Activated CD8-positive, alpha-beta memory T cell treated with anti-CD3 and anti-CD28 coated beads for 4 hours (primary cell): ENCODE data around the gene ESPN.

Source experiments
- DNase-seq, 2 donors: peaks; one replicate each; pipeline ENCODE4 v3.0.0-alpha.2; 2020; ENCODE audit warnings: low read depth in 2 of 2

Gene ESPN

GRCh38 chr1:6408023-6408422 is 16.6 kb upstream of the ESPN start:
- DNase-seq: no peak

- no peak for DNase-seq
Measured at GRCh38 chr1:6409053-6409452, 15.5 kb upstream of the ESPN start.

GRCh38 chr1:6409733-6410132 is 14.8 kb upstream of the ESPN start:
- no peak for DNase-seq

- no peak for DNase-seq
Measured at GRCh38 chr1:6410248-6410893, 14.2 kb upstream of the ESPN start.

- DNase-seq: no peak
Measured at GRCh38 chr1:6412896-6413295, 11.7 kb upstream of the ESPN start.

GRCh38 chr1:6414443-6414844 is 10.1 kb upstream of the ESPN start:
- no peak for DNase-seq

- DNase-seq: no peak
Measured at GRCh38 chr1:6414881-6415626, 9.5 kb upstream of the ESPN start.

GRCh38 chr1:6416295-6416656 is 8.3 kb upstream of the ESPN start:
- DNase-seq: no peak

GRCh38 chr1:6416906-6417305 is 7.7 kb upstream of the ESPN start:
- DNase-seq: no peak

- DNase-seq: no peak
Measured at GRCh38 chr1:6417961-6418667, 6.5 kb upstream of the ESPN start.

- DNase-seq: no peak
Measured at GRCh38 chr1:6418668-6419396, 5.7 kb upstream of the ESPN start.

- DNase-seq: no peak
Measured at GRCh38 chr1:6419397-6419803, 5.2 kb upstream of the ESPN start.

- DNase-seq: no peak
Measured at GRCh38 chr1:6419804-6420453, 4.6 kb upstream of the ESPN start, which contains the start of gene HES2. Gene HES2 (minus strand): TSS chr1:6419919. CDS start chr1:6419820, 99 bp downstream.

- DNase-seq: no peak
Measured at GRCh38 chr1:6420454-6421042, 4.0 kb upstream of the ESPN start.

GRCh38 chr1:6421266-6421665 is 3.3 kb upstream of the ESPN start:
- no peak for DNase-seq

GRCh38 chr1:6423321-6423999 is 1.1 kb upstream of the ESPN start:
- peak; percentile 41 to 53 for DNase-seq

- no peak for DNase-seq
Measured at GRCh38 chr1:6424000-6424565, 493 bp upstream of the ESPN start.

- DNase-seq: no peak
Measured at GRCh38 chr1:6425658-6426057, 1.1 kb downstream of the ESPN start.

- no peak for DNase-seq
Measured at GRCh38 chr1:6426277-6426971, 1.8 kb downstream of the ESPN start.

GRCh38 chr1:6426972-6427350 is 2.4 kb downstream of the ESPN start:
- no peak for DNase-seq
